ENCODE data around the gene CSF2RB.

DNA sequence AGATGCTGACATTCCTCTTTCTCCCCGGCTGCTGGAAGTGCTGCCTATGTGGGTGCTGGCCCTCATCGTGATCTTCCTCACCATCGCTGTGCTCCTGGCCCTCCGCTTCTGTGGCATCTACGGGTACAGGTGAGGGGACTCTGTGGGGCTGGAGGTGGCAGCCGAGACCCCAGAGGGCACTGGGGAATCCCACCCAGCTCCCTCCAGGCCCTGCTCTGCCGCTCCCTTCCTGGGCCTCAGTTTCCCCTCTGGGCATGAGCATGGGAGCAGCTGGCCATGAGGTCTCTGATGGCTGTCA is 21.8 kb downstream of the CSF2RB start:
- TF ChIP-seq POLR2A (IDR thresholded peaks at IDR 0.05): no peak
- TF ChIP-seq CTCF (IDR thresholded peaks at IDR 0.05): no peak
